HFF-Myc (cell line): ENCODE results near the gene ZFP92.

Experiments
- DNase-seq: peaks from one replicate; pipeline ENCODE4 v3.0.0-alpha.2; 2011; ENCODE audit warnings: low read depth; ENCODE audit errors: extremely low read depth
- H3K4me3 ChIP-seq: replicated peaks from 2 replicates; pipeline ENCODE4 v1.5.1; 2011; ENCODE audit warnings: low read depth, mild to moderate bottlenecking, control low read depth, low read length
- CTCF ChIP-seq: IDR thresholded peaks from 2 replicates; pipeline ENCODE4 v1.5.1; 2012; ENCODE audit warnings: mild to moderate bottlenecking, low read depth, low read length, control low read depth; ENCODE audit errors: missing control alignments

ZFP92 gene

DNA sequence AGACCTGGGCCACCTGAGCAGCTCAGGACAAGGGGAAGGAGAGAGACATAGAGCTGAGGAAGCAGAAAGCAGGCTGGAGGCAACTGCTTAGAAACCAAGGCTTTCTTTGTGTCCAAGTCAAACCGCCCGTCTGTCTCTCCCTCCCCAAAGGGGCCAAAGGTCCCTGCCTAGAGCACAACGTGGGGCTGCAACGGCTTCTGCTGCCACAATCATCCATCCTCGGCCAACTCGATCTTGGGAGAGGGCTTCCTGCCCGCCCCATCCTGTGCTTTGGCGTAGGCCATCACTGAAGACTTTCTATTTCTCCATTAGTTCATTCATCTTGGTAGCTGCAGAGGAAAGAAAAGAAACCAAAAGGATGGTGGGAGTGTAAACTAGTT is 36.3 kb downstream of the ZFP92 start:
- no peak overlapping the region for H3K4me3 ChIP-seq
- DNase-seq = no peak
- no peak for TF ChIP-seq CTCF

- no peak overlapping the region for H3K4me3 ChIP-seq
- no peak for TF ChIP-seq CTCF
- no peak for DNase-seq
These were observed 37.5 kb downstream of the ZFP92 start for GRCh38 chrX:153448556-153449367.

GRCh38 chrX:153449368-153450113 is 38.3 kb downstream of the ZFP92 start:
- H3K4me3 ChIP-seq = no peak overlapping the region
- TF ChIP-seq CTCF = no peak
- no peak for DNase-seq

DNA sequence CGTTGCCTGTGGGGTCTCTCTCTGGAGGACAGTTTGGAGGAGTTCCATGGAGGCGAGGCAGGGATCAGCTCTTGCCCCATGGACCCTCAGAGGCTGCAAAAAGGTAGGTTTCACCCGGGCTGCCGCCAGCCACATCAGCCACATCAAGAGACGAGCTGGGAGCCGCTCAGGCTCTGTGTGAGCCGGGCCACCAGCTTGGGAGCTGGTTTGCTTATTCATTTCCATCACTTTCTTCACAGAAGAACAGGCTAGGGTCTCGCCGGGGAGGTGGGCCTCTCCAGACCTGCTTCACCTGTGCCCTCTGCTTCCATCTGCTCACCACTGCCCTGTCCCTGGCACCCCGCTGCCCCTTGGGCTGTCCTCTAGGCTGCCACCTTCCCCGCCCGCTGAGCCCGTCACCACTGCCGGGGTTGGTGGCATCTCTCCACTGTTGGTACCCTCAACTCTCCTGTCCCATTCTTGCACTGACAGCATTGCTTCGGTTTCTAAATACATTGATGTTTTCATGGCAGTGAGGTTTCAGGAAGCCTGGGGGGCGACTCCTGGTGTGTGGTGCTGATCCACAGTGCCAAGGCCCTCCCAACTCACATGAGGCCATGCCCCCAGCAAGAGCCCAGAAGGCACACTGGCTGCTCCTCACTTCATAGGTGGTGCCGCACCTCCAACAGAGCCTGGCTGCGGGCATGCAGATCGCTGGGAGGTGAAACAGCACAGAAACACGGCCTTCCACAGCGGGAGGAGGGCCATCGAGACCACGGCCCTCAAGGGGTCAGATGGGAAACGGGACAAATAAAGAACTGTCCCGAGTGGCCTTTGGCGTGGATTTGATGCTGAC is 39.1 kb downstream of the ZFP92 start:
- H3K4me3 ChIP-seq = no peak overlapping the region
- TF ChIP-seq CTCF = no peak
- no peak for DNase-seq

DNA sequence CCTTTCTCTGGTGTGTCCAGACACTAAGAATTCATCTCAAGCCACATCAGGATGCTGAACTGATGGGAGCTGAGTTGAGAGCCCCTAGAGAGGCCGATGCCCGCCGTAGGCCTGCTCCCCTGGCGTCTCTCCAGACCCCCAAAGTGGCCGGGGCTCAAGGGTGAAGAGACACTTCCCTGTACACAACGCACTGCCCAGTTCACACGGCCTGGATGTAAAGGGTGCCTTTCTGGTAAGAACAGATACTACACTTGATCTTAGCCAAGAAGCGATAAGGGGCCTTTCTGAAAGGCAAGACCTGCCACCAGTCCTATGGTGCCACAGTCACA is 39.6 kb downstream of the ZFP92 start:
- H3K4me3 ChIP-seq = no peak overlapping the region
- no peak for TF ChIP-seq CTCF
- DNase-seq = no peak

DNA sequence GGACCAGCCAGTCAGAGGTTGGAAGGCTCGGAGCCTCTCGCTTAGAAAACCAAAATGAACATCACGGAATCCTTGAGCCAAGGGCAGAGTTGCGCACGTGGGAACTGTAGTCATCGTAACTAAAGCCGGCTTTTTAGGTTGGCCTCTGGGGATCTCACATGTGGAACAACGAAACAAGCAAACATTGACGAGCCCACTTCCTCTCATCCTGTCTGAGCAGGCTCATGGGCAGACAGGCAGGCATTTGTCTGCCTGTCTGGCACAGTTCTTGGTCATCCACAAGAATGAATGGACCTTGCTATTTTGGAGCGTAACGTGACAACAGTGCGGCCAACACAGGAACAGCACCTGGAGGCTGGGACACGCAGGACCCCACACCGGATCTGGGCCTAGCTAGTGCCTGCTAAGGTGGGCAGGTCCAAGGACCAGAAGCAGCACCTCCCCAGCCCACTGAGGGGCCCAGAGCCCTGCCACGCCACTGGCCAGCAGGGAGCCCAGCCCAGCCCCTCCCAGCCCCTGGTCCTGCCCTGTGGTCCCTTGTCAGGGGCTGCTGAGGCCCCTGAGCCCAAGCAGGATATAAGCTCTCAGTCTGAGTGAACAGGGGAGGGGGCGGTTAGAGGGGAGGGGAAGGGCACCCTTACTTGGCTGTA is 43.8 kb downstream of the ZFP92 start:
- TF ChIP-seq CTCF = no peak
- DNase-seq = no peak
- H3K4me3 ChIP-seq = no peak overlapping the region
